HUES48 (cell line): ENCODE measurements around the gene GH1.
A peak's percentile ranks its signal among the peaks of the same experiment; 100 is the strongest.
"Not testable (repeated sequence)": the region's sequence is repeated elsewhere in the genome, so short reads cannot be mapped to it uniquely, and the experiment has no call there.

Experiments
- H3K27ac ChIP-seq: one replicate; pipeline ENCODE4 v1.7.0; 2013; ENCODE audit warnings: low read depth, low read length, inconsistent platforms
- H3K27me3 ChIP-seq: 2 replicates; pipeline ENCODE4 v1.6.1; 2013; ENCODE audit warnings: mild to moderate bottlenecking, low read length; ENCODE audit not compliant: control insufficient read depth, insufficient read depth
- H3K36me3 ChIP-seq: 2 replicates; pipeline ENCODE4 v1.6.1; 2013; ENCODE audit warnings: low read length; ENCODE audit not compliant: control insufficient read depth, insufficient read depth
- H3K4me1 ChIP-seq: 2 replicates; pipeline ENCODE4 v1.6.1; 2013; ENCODE audit warnings: mild to moderate bottlenecking, low read length; ENCODE audit not compliant: control insufficient read depth, insufficient read depth
- H3K4me3 ChIP-seq: 2 replicates; pipeline ENCODE4 v1.5.1; 2013; ENCODE audit warnings: mild to moderate bottlenecking, low read depth, low read length
- H3K9ac ChIP-seq: 2 replicates; pipeline ENCODE4 v1.6.1; 2013; ENCODE audit warnings: mild to moderate bottlenecking, low read depth, low read length, moderate library complexity
- H3K9me3 ChIP-seq: 2 replicates; pipeline ENCODE4 v1.6.1; 2013; ENCODE audit warnings: low read length; ENCODE audit not compliant: control insufficient read depth, insufficient read depth

Gene GH1

GRCh38 chr17:63918789-63919305 is at the start of gene GH1:
Gene GH1, minus strand, starts transcription at chr17:63918839. Its CDS starts 63 bp downstream, at chr17:63918776.
- H3K9ac ChIP-seq, H3K27me3 ChIP-seq, H3K27ac ChIP-seq, H3K36me3 ChIP-seq, H3K9me3 ChIP-seq, H3K4me1 ChIP-seq: not testable (repeated sequence)
- peak within 1 kb of the TSS; percentile 25; the same call in 1 of the 2 replicates for H3K4me3 ChIP-seq

- H3K4me3 ChIP-seq: no peak overlapping the region
- H3K36me3 ChIP-seq: no peaks in the 10 kb centered on the region
- H3K4me1 ChIP-seq: no peaks in the 10 kb centered on the region
- no peak overlapping the region for H3K9ac ChIP-seq
- no peaks in the 10 kb centered on the region for H3K9me3 ChIP-seq
- H3K27ac ChIP-seq: no peak overlapping the region
- no peaks in the 10 kb centered on the region for H3K27me3 ChIP-seq
Measured at GRCh38 chr17:63967953-63968352, 49.3 kb upstream of the GH1 start.

- H3K27me3 ChIP-seq: no peaks in the 10 kb centered on the region
- no peaks in the 10 kb centered on the region for H3K36me3 ChIP-seq
- peaks cover 6% of the 10 kb centered on the region; the same call in 1 of the 2 replicates for H3K4me1 ChIP-seq
- H3K27ac ChIP-seq: no peak overlapping the region
- H3K9ac ChIP-seq: no peak overlapping the region
- H3K9me3 ChIP-seq: no peaks in the 10 kb centered on the region
- no peak overlapping the region for H3K4me3 ChIP-seq
Measured at GRCh38 chr17:63966646-63967264, 48.1 kb upstream of the GH1 start.

GRCh38 chr17:63963123-63963522 is 44.5 kb upstream of the GH1 start:
- Histone ChIP-seq H3K4me3 (no peak overlapping the region), H3K27ac (no peak overlapping the region), H3K36me3 (no peaks in the 10 kb centered on the region), H3K9ac (no peak overlapping the region), H3K9me3 (no peaks in the 10 kb centered on the region), H3K4me1 (peaks cover 19% of the 10 kb centered on the region; the same call in 1 of the 2 replicates), H3K27me3 (no peaks in the 10 kb centered on the region)

GRCh38 chr17:63962298-63962744 is 43.7 kb upstream of the GH1 start:
- H3K27me3 ChIP-seq: no peaks in the 10 kb centered on the region
- H3K9me3 ChIP-seq: no peaks in the 10 kb centered on the region
- H3K4me1 ChIP-seq: peaks cover 19% of the 10 kb centered on the region; the same call in 1 of the 2 replicates
- peak overlapping the region; percentile 67 for H3K27ac ChIP-seq
- peak overlapping the region; percentile 7; the same call in 1 of the 2 replicates for H3K4me3 ChIP-seq
- no peaks in the 10 kb centered on the region for H3K36me3 ChIP-seq
- H3K9ac ChIP-seq: no peak overlapping the region

- H3K4me3 ChIP-seq: peak overlapping the region; percentile 58
- peaks cover 19% of the 10 kb centered on the region; the same call in 1 of the 2 replicates for H3K4me1 ChIP-seq
- H3K9me3 ChIP-seq: no peaks in the 10 kb centered on the region
- peak overlapping the region; percentile 67 for H3K27ac ChIP-seq
- peaks cover 3% of the 10 kb centered on the region; the same call in 1 of the 2 replicates for H3K36me3 ChIP-seq
- H3K27me3 ChIP-seq: no peaks in the 10 kb centered on the region
- H3K9ac ChIP-seq: peak overlapping the region; percentile 57
Measured at GRCh38 chr17:63961355-63962212, 42.9 kb upstream of the GH1 start.

- Histone ChIP-seq H3K9ac (no peak overlapping the region), H3K9me3 (no peaks in the 10 kb centered on the region), H3K27ac (no peak overlapping the region), H3K36me3 (peaks cover 6% of the 10 kb centered on the region; the same call in 1 of the 2 replicates), H3K4me3 (peak overlapping the region; percentile 58), H3K4me1 (peaks cover 19% of the 10 kb centered on the region; the same call in 1 of the 2 replicates), H3K27me3 (no peaks in the 10 kb centered on the region)
Measured at GRCh38 chr17:63960430-63960829, 41.8 kb upstream of the GH1 start.

GRCh38 chr17:63960006-63960405 is 41.4 kb upstream of the GH1 start:
- Histone ChIP-seq H3K4me1 (peaks cover 19% of the 10 kb centered on the region; the same call in 1 of the 2 replicates), H3K4me3 (peak overlapping the region; percentile 58; the same call in 1 of the 2 replicates), H3K27me3 (no peaks in the 10 kb centered on the region), H3K9me3 (no peaks in the 10 kb centered on the region), H3K27ac (no peak overlapping the region), H3K9ac (no peak overlapping the region), H3K36me3 (peaks cover 6% of the 10 kb centered on the region; the same call in 1 of the 2 replicates)

GRCh38 chr17:63956296-63956920 is 37.8 kb upstream of the GH1 start:
- Histone ChIP-seq H3K27me3 (no peaks in the 10 kb centered on the region), H3K27ac (no peak overlapping the region), H3K9me3 (no peaks in the 10 kb centered on the region), H3K4me1 (peaks cover 13% of the 10 kb centered on the region; the same call in 1 of the 2 replicates), H3K4me3 (no peak overlapping the region), H3K9ac (no peak overlapping the region), H3K36me3 (peaks cover 6% of the 10 kb centered on the region; the same call in 1 of the 2 replicates)

- peaks cover 6% of the 10 kb centered on the region; the same call in 1 of the 2 replicates for H3K36me3 ChIP-seq
- no peaks in the 10 kb centered on the region for H3K27me3 ChIP-seq
- H3K9me3 ChIP-seq: no peaks in the 10 kb centered on the region
- no peak overlapping the region for H3K4me3 ChIP-seq
- peaks cover 10% of the 10 kb centered on the region; the same call in 1 of the 2 replicates for H3K4me1 ChIP-seq
- no peak overlapping the region for H3K27ac ChIP-seq
- no peak overlapping the region for H3K9ac ChIP-seq
Measured at GRCh38 chr17:63955791-63956190, 37.2 kb upstream of the GH1 start.
